ENCODE results near the gene NAA30.

GRCh38 chr14:57345106-57345505 is 45.3 kb upstream of the NAA30 start:
- TF ChIP-seq CTCF (conservative IDR thresholded peaks at IDR 0.05; ENCODE audit: low read depth, low read length) (no peak), EZH2 (IDR thresholded peaks at IDR 0.05; ENCODE audit: low read length, unreplicated experiment) (no peak)

All from PC-3 (cell line).